Femur (tissue), 1 donor: Measurements from ENCODE around the gene KLF15.

Experiments used
- DNase-seq: peaks from one replicate; pipeline ENCODE4 v3.0.0-alpha.2; 2017

The KLF15 gene

GRCh38 chr3:126389112-126389793 lies 32.0 kb upstream of the KLF15 start:
- peak; percentile 86 for DNase-seq

- DNase-seq = no peak
Measured at GRCh38 chr3:126381966-126382365, 24.8 kb upstream of the KLF15 start.

- DNase-seq = no peak
Measured at GRCh38 chr3:126380011-126380768, 23.0 kb upstream of the KLF15 start.

GRCh38 chr3:126378341-126378751 lies 21.1 kb upstream of the KLF15 start:
- DNase-seq = no peak

- no peak for DNase-seq
Measured at GRCh38 chr3:126377211-126377610, 20.0 kb upstream of the KLF15 start.

GRCh38 chr3:126376444-126376843 lies 19.2 kb upstream of the KLF15 start:
- no peak for DNase-seq

GRCh38 chr3:126375835-126376331 lies 18.7 kb upstream of the KLF15 start:
- no peak for DNase-seq

GRCh38 chr3:126373682-126374601 lies 16.7 kb upstream of the KLF15 start:
- DNase-seq = peak; percentile 59

GRCh38 chr3:126373146-126373613 lies 16.0 kb upstream of the KLF15 start:
- no peak for DNase-seq

GRCh38 chr3:126372413-126373145 lies 15.4 kb upstream of the KLF15 start:
- DNase-seq = no peak

GRCh38 chr3:126371096-126371705 lies 14.0 kb upstream of the KLF15 start:
- DNase-seq = no peak

- no peak for DNase-seq
Measured at GRCh38 chr3:126370606-126371005, 13.4 kb upstream of the KLF15 start.

- DNase-seq = no peak
Measured at GRCh38 chr3:126370055-126370454, 12.8 kb upstream of the KLF15 start.

GRCh38 chr3:126369490-126369889 lies 12.3 kb upstream of the KLF15 start:
- no peak for DNase-seq

GRCh38 chr3:126367316-126367805 lies 10.2 kb upstream of the KLF15 start:
- no peak for DNase-seq

- no peak for DNase-seq
Measured at GRCh38 chr3:126365351-126366277, 8.4 kb upstream of the KLF15 start.

- DNase-seq = no peak
Measured at GRCh38 chr3:126364731-126365301, 7.6 kb upstream of the KLF15 start.

GRCh38 chr3:126364130-126364695 lies 7.0 kb upstream of the KLF15 start:
- DNase-seq = no peak

GRCh38 chr3:126361211-126361610 lies 4.0 kb upstream of the KLF15 start:
- no peak for DNase-seq

- DNase-seq = no peak
Measured at GRCh38 chr3:126360714-126361060, 3.5 kb upstream of the KLF15 start.
